Measurements from ENCODE around the gene CFAP210. TPM values are rescaled to one million over a fixed set of nuclear protein-coding genes. Genes with fewer than 3 reads are reported as not detected.

CFAP210 gene
- total and polyA plus RNA-seq, 4 experiments from 2014 or later, result not detected

GRCh38 chr2:169711751-169712509 lies 17.7 kb upstream of the CFAP210 start:
- H3K27me3 ChIP-seq (ENCODE audit: insufficient read depth, low read length), result no peaks in the 10 kb centered on the region
- H3K36me3 Mint-ChIP-seq, result peaks cover 0 to 3% of the 10 kb centered on the region in 2 donors
- peak overlapping the region in 1 of 8 donors; percentile 16 for H3K4me3 Mint-ChIP-seq
- H3K27ac ChIP-seq (ENCODE audit: low read depth, low read length), result no peak overlapping the region
- intact Hi-C loops (cut with micrococcal nuclease), result no loop called here
- H3K9me3 Mint-ChIP-seq, result peaks cover 0 to 3% (median 0%) of the 10 kb centered on the region in 8 donors
- no peaks in the 10 kb centered on the region for H3K27me3 Mint-ChIP-seq
- H3K9me3 ChIP-seq (ENCODE audit: control insufficient read depth in 1 of 2, low read length in 2 of 2), result no peaks in the 10 kb centered on the region
- no peaks in the 10 kb centered on the region for H3K36me3 ChIP-seq (ENCODE audit: insufficient read depth, low read length)
- H3K4me3 ChIP-seq (ENCODE audit: low read length in 2 of 2), result no peak overlapping the region
- H3K4me1 ChIP-seq (ENCODE audit: insufficient read depth, low read length), result no peaks in the 10 kb centered on the region
- CTCF ChIA-PET (ENCODE audit: partially characterized antibody), result no interaction called here
- H3K27ac Mint-ChIP-seq, result no peak overlapping the region
- no peaks in the 10 kb centered on the region for H3K4me1 Mint-ChIP-seq
- DNase-seq, result no peak
- POLR2A ChIA-PET (ENCODE audit: partially characterized antibody), result no interaction called here

- ChIA-PET CTCF (ENCODE audit: partially characterized antibody) (no interaction called here), POLR2A (ENCODE audit: partially characterized antibody) (no interaction called here)
- Histone ChIP-seq H3K36me3 (ENCODE audit: insufficient read depth, low read length) (no peaks in the 10 kb centered on the region), H3K4me3 (ENCODE audit: low read length in 2 of 2) (no peak overlapping the region), H3K27ac (ENCODE audit: low read depth, low read length) (no peak overlapping the region), H3K9me3 (ENCODE audit: control insufficient read depth in 1 of 2, low read length in 2 of 2) (no peaks in the 10 kb centered on the region), H3K27me3 (ENCODE audit: insufficient read depth, low read length) (no peaks in the 10 kb centered on the region), H3K4me1 (ENCODE audit: insufficient read depth, low read length) (no peaks in the 10 kb centered on the region)
- no peaks in the 10 kb centered on the region for H3K27me3 Mint-ChIP-seq
- intact Hi-C loops (cut with micrococcal nuclease), result no loop called here
- H3K36me3 Mint-ChIP-seq, result peaks cover 0 to 3% of the 10 kb centered on the region in 2 donors
- no peak for DNase-seq
- H3K4me3 Mint-ChIP-seq, result no peak overlapping the region
- no peaks in the 10 kb centered on the region for H3K4me1 Mint-ChIP-seq
- H3K27ac Mint-ChIP-seq, result peak overlapping the region in 1 of 7 donors; percentile 62
- H3K9me3 Mint-ChIP-seq, result peaks cover 0 to 3% (median 0%) of the 10 kb centered on the region in 8 donors
Measured at GRCh38 chr2:169709981-169710380, 15.8 kb upstream of the CFAP210 start.

GRCh38 chr2:169709331-169709730 lies 15.1 kb upstream of the CFAP210 start:
- H3K4me1 Mint-ChIP-seq, result no peaks in the 10 kb centered on the region

GRCh38 chr2:169707626-169708025 lies 13.4 kb upstream of the CFAP210 start:
- H3K36me3 Mint-ChIP-seq, result peaks cover 0 to 3% of the 10 kb centered on the region in 2 donors
- no peaks in the 10 kb centered on the region for H3K9me3 ChIP-seq (ENCODE audit: control insufficient read depth in 1 of 2, low read length in 2 of 2)
- POLR2A ChIA-PET (ENCODE audit: partially characterized antibody), result no interaction called here
- no peak overlapping the region for H3K4me3 Mint-ChIP-seq
- H3K9me3 Mint-ChIP-seq, result peaks cover 0 to 3% (median 0%) of the 10 kb centered on the region in 8 donors
- H3K36me3 ChIP-seq (ENCODE audit: insufficient read depth, low read length), result no peaks in the 10 kb centered on the region
- no peaks in the 10 kb centered on the region for H3K4me1 ChIP-seq (ENCODE audit: insufficient read depth, low read length)
- CTCF ChIA-PET (ENCODE audit: partially characterized antibody), result no interaction called here
- H3K27ac Mint-ChIP-seq, result no peak overlapping the region
- no peaks in the 10 kb centered on the region for H3K27me3 ChIP-seq (ENCODE audit: insufficient read depth, low read length)
- H3K27me3 Mint-ChIP-seq, result no peaks in the 10 kb centered on the region
- intact Hi-C loops (cut with micrococcal nuclease), result no loop called here
- no peak overlapping the region for H3K4me3 ChIP-seq (ENCODE audit: low read length in 2 of 2)
- H3K27ac ChIP-seq (ENCODE audit: low read depth, low read length), result no peak overlapping the region
- H3K4me1 Mint-ChIP-seq, result no peaks in the 10 kb centered on the region
- no peak for DNase-seq

More at GRCh38 chr2:169709331-169709730, 15.1 kb upstream of the CFAP210 start:
- no peak overlapping the region for H3K4me3 ChIP-seq (ENCODE audit: low read length in 2 of 2)
- Mint-ChIP-seq H3K36me3 (peaks cover 0 to 3% of the 10 kb centered on the region in 2 donors), H3K9me3 (peaks cover 0 to 3% (median 0%) of the 10 kb centered on the region in 8 donors), H3K27ac (no peak overlapping the region), H3K27me3 (no peaks in the 10 kb centered on the region), H3K4me3 (no peak overlapping the region)
- no peaks in the 10 kb centered on the region for H3K4me1 ChIP-seq (ENCODE audit: insufficient read depth, low read length)
- no peaks in the 10 kb centered on the region for H3K9me3 ChIP-seq (ENCODE audit: control insufficient read depth in 1 of 2, low read length in 2 of 2)
- ChIA-PET POLR2A (ENCODE audit: partially characterized antibody) (no interaction called here), CTCF (ENCODE audit: partially characterized antibody) (no interaction called here)
- no peaks in the 10 kb centered on the region for H3K27me3 ChIP-seq (ENCODE audit: insufficient read depth, low read length)
- no peak for DNase-seq
- no peaks in the 10 kb centered on the region for H3K36me3 ChIP-seq (ENCODE audit: insufficient read depth, low read length)
- no peak overlapping the region for H3K27ac ChIP-seq (ENCODE audit: low read depth, low read length)
- intact Hi-C loops (cut with micrococcal nuclease), result no loop called here

GRCh38 chr2:169705927-169706326 lies 11.7 kb upstream of the CFAP210 start:
- ChIA-PET POLR2A (ENCODE audit: partially characterized antibody) (no interaction called here), CTCF (ENCODE audit: partially characterized antibody) (no interaction called here)
- Mint-ChIP-seq H3K9me3 (no peaks in the 10 kb centered on the region), H3K4me1 (no peaks in the 10 kb centered on the region), H3K4me3 (no peak overlapping the region), H3K36me3 (peaks cover 6 to 14% of the 10 kb centered on the region in 2 donors), H3K27ac (no peak overlapping the region), H3K27me3 (no peaks in the 10 kb centered on the region)
- Histone ChIP-seq H3K27ac (ENCODE audit: low read depth, low read length) (no peak overlapping the region), H3K27me3 (ENCODE audit: insufficient read depth, low read length) (no peaks in the 10 kb centered on the region), H3K4me1 (ENCODE audit: insufficient read depth, low read length) (no peaks in the 10 kb centered on the region), H3K4me3 (ENCODE audit: low read length in 2 of 2) (no peak overlapping the region), H3K9me3 (ENCODE audit: control insufficient read depth in 1 of 2, low read length in 2 of 2) (no peaks in the 10 kb centered on the region), H3K36me3 (ENCODE audit: insufficient read depth, low read length) (no peaks in the 10 kb centered on the region)
- DNase-seq, result no peak
- intact Hi-C loops (cut with micrococcal nuclease), result no loop called here

DNA sequence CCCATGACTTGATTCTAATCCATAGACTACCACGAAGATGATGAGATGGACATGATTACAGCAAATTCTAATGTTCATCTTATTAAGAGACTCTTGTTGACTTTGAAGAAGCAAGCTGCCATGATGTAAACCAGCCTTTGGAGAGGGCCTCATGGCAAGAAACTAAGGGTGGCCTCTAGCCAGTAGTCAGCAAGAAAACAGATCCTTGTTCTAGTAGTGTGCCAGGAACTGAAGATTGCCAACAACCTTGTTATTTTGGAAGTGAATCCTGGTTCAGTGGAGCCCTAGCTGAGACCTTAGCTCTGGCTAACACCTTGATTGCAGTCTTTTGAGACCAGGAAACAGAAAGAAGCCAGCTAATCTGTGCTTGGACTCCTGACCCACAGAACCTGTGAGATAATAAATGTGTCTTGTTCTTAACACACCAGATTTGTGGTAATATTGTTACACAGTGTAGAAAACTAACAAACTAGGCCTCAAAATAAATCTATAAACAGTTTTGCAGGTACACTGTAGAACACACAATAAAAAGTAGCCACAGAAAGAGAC lies 10.0 kb upstream of the CFAP210 start:
- no peaks in the 10 kb centered on the region for H3K27me3 Mint-ChIP-seq
- ChIA-PET CTCF (ENCODE audit: partially characterized antibody) (no interaction called here), POLR2A (ENCODE audit: partially characterized antibody) (no interaction called here)
- H3K36me3 Mint-ChIP-seq, result peaks cover 17 to 24% of the 10 kb centered on the region in 2 donors
- H3K27me3 ChIP-seq (ENCODE audit: insufficient read depth, low read length), result no peaks in the 10 kb centered on the region
- no peak overlapping the region for H3K4me3 Mint-ChIP-seq
- H3K9me3 Mint-ChIP-seq, result no peaks in the 10 kb centered on the region
- H3K27ac Mint-ChIP-seq, result peak overlapping the region in 1 of 7 donors; percentile 13
- H3K9me3 ChIP-seq (ENCODE audit: control insufficient read depth in 1 of 2, low read length in 2 of 2), result no peaks in the 10 kb centered on the region
- no peaks in the 10 kb centered on the region for H3K4me1 ChIP-seq (ENCODE audit: insufficient read depth, low read length)
- H3K36me3 ChIP-seq (ENCODE audit: insufficient read depth, low read length), result no peaks in the 10 kb centered on the region
- no peak overlapping the region for H3K4me3 ChIP-seq (ENCODE audit: low read length in 2 of 2)
- intact Hi-C loops (cut with micrococcal nuclease), result no loop called here
- H3K27ac ChIP-seq (ENCODE audit: low read depth, low read length), result no peak overlapping the region
- peaks cover 0 to 4% (median 0%) of the 10 kb centered on the region in 4 donors for H3K4me1 Mint-ChIP-seq
- DNase-seq, result no peak

DNA sequence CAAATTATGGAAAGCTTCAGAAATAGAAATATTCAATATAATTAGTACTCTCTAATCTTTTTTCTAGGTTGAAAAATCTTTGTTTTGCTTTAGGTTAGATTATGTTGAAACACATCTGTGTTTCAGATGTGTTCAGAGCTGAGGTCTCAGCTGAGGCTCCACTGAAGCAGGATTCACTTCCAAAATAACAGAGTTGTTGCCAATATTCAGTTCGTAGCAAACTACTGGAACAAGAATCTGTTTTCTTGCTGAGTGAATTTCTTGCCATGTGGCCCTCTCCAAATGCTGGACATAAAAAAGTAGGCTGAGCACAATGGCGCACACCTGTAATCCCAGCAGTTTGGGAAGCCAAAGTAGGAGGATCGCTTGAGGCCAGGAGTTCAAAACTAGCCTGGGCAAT lies 8.8 kb upstream of the CFAP210 start:
- ChIA-PET POLR2A (ENCODE audit: partially characterized antibody) (interaction anchor here (0.9 kb wide), 1 partner anchor 8 kb away, joined by 3 read pairs; the partner anchor contains the start of genes CFAP210 and PHOSPHO2), CTCF (ENCODE audit: partially characterized antibody) (no interaction called here)
- Mint-ChIP-seq H3K36me3 (peaks cover 22 to 28% of the 10 kb centered on the region in 2 donors), H3K4me1 (peaks cover 0 to 4% (median 0%) of the 10 kb centered on the region in 4 donors), H3K27me3 (no peaks in the 10 kb centered on the region), H3K9me3 (no peaks in the 10 kb centered on the region), H3K27ac (no peak overlapping the region), H3K4me3 (no peak overlapping the region)
- H3K36me3 ChIP-seq (ENCODE audit: insufficient read depth, low read length), result no peaks in the 10 kb centered on the region
- intact Hi-C loops (cut with micrococcal nuclease), result no loop called here
- no peak overlapping the region for H3K27ac ChIP-seq (ENCODE audit: low read depth, low read length)
- no peak for DNase-seq
- H3K4me3 ChIP-seq (ENCODE audit: low read length in 2 of 2), result no peak overlapping the region
- no peaks in the 10 kb centered on the region for H3K27me3 ChIP-seq (ENCODE audit: insufficient read depth, low read length)
- no peaks in the 10 kb centered on the region for H3K9me3 ChIP-seq (ENCODE audit: control insufficient read depth in 1 of 2, low read length in 2 of 2)
- H3K4me1 ChIP-seq (ENCODE audit: insufficient read depth, low read length), result no peaks in the 10 kb centered on the region
